Right kidney (tissue), 9 donors: ENCODE results near the gene MAP3K6.
A peak's percentile ranks its signal among the peaks of the same experiment; 100 is the strongest.
"Not testable (repeated sequence)": the region's sequence is repeated elsewhere in the genome, so short reads cannot be mapped to it uniquely, and the experiment has no call there.

Experiments used
- DNase-seq: peaks from one replicate; pipeline ENCODE4 v3.0.0-alpha.2; 2016
- long read RNA-seq, 8 donors: transcript quantifications; one replicate each; lab custom pipeline, GENCODE V29; 2026

The MAP3K6 gene
- long read RNA-seq, donor 1, partial matches to known transcripts, result 0 of 1 reads
- long read RNA-seq, donor 1, other reads (novel, unspliced or antisense), result 0 of 1 reads
- long read RNA-seq, donor 2, result 0 reads
- long read RNA-seq, donor 3, partial matches to known transcripts, result 0 of 1 reads
- long read RNA-seq, donor 3, other reads (novel, unspliced or antisense), result 0 of 1 reads
- long read RNA-seq, donor 4, result 0 reads
- long read RNA-seq, donor 5, partial matches to known transcripts, result 0 of 1 reads
- long read RNA-seq, donor 5, other reads (novel, unspliced or antisense), result 0 of 1 reads
- long read RNA-seq, donor 6, result 0 reads
- long read RNA-seq, donor 7, partial matches to known transcripts, result 0 of 1 reads
- long read RNA-seq, donor 7, other reads (novel, unspliced or antisense), result 0 of 1 reads
- long read RNA-seq, donor 8, result 0 reads

GRCh38 chr1:27366411-27367159 is at the start of gene MAP3K6:
TSS of gene MAP3K6 (minus strand) at chr1:27366961. CDS start at chr1:27366597, 364 bp downstream.
- peak; percentile 80 for DNase-seq

DNA sequence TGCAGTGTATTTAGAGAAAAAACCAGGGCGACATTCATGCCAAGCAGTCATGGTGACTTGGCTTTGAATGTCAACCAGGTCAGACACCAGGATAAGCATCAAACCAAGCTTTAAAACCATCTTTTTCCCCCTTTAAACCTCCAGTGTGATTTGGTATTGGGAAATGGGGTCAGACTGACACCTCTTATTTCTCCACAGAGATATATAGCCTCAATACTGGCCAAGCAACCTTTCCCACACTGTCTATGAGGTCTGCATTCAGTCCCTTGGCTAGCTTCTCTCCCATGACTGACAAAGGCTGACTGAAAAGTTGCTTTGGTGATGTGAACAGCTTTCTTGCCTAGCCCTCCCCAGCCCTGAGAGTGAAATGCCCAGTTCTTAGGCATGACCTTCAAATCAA is 47.3 kb upstream of the MAP3K6 start:
- no peak for DNase-seq

- DNase-seq, result no peak
Measured at GRCh38 chr1:27413004-27413403, 46.2 kb upstream of the MAP3K6 start.

GRCh38 chr1:27412502-27412901 is 45.7 kb upstream of the MAP3K6 start:
- no peak for DNase-seq

DNA sequence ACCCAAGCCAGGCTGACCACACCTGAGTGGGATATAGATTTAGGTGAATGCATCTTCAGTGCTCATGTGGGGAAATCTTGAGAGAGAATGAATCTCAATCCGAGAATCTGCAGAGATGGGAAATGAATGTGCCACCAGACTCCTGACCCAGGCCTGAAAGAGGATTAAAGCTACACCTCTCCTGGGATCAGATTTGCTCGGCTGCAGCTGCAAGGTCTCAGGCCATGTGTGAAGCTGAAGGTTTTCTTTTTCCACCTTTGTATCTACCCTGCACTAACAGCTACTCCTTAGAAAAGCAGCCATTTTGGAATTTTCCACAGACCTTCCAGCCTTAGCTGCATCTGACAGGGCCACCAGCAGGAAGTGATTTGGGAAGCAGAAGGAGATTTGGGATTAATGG is 43.9 kb upstream of the MAP3K6 start:
- DNase-seq, result no peak

DNA sequence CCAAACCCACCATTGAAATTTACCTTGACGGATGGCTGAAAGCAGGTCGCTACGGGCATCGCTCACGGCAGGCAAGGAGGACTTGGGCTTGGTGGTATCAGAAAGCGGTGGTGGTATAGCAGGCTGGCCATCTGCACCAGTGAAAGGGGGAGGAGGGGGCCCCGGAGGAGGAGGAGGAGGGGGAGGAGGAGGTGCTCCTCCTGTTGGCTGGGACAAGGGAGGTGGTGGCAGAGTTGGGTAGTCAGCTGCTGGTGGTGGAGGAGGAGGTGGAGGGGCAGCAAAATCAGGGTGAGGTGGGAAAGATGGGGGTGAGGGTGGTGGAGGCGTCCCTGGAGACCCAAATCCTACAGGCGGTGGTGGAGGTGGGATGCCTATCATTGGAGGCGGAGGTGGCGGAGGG is 42.9 kb upstream of the MAP3K6 start:
- DNase-seq, result no peak

DNA sequence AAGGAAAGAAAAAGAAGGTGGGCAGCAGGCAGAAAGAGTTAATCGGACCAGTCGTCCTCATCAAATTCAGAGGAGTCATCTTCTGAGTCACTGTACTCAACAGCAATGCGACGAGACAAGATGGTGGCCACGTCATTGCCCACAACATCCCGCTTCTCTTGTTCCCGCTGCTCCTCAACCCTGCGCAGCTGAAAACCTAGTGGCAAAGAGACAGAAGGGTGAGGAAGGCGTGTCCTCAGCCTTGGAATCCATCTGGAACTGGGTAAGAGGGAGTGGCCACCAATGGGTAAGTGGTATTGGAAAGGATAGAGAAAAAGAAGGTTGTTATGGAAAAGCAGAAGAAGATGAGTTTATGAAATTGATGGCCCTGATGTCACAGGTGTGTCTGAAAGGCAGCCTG is 41.4 kb upstream of the MAP3K6 start:
- DNase-seq, result no peak

DNA sequence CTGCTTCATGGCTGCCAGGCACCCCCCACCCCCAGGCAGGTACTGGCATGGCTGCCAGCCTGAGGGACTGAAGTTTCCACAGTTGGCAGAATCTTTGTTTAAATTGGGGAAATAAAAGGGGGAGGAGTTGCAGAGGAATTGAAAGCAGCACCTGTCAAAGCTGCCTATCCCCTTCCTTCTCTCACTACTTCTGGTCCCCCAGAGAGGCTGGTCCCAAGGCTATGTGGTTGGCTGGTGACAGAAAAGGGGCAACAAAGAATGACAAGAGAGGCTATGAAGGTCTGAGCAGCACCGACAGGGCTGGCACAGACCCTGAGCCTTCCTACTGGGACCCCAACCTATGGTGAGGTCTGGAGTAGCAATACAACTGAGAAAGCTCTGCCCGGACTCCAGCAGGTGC is 40.0 kb upstream of the MAP3K6 start:
- DNase-seq, result not testable (repeated sequence)

GRCh38 chr1:27406362-27406680 is 39.6 kb upstream of the MAP3K6 start:
- DNase-seq, result no peak

GRCh38 chr1:27405598-27406361 is 39.0 kb upstream of the MAP3K6 start:
- DNase-seq, result peak; percentile 42

GRCh38 chr1:27405074-27405473 is 38.3 kb upstream of the MAP3K6 start:
- peak; percentile 28 for DNase-seq

- no peak for DNase-seq
Measured at GRCh38 chr1:27403931-27404330, 37.2 kb upstream of the MAP3K6 start.

DNA sequence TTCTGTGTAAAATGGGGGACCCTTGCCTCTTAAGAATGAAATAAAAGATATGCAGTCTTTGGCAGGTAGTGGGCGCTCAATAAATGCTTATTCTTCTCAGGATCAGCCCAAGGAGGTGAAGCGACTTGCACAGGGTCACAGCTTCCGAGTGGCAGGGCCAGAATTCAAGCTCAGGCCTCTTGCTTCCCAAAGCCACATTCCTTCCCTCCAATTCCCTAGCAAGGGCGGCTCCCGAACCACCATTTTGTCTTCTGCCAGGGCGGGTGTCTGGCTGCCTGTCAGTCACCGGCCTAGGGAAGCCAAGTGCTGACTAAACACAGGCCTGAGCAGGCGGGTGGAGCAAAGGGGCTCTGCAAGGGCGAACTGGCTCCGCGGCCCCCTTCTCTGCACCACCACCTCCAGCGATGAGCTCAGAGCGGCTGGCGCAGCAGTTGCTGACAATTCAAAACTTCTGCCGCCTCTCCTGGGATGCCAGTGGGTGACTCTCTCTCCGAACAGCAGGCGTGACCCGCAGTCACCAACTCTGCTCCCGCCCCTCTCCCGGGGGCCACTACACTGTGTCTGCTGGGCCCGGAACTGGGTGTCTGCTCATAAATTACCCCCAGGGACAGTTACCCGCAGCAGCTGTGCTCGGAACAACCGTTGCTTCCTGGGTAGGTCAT is 36.4 kb upstream of the MAP3K6 start:
- DNase-seq, result peak; percentile 76

- peak; percentile 49 for DNase-seq
Measured at GRCh38 chr1:27402349-27402754, 35.6 kb upstream of the MAP3K6 start.

GRCh38 chr1:27400963-27401341 is 34.2 kb upstream of the MAP3K6 start:
- DNase-seq, result no peak

DNA sequence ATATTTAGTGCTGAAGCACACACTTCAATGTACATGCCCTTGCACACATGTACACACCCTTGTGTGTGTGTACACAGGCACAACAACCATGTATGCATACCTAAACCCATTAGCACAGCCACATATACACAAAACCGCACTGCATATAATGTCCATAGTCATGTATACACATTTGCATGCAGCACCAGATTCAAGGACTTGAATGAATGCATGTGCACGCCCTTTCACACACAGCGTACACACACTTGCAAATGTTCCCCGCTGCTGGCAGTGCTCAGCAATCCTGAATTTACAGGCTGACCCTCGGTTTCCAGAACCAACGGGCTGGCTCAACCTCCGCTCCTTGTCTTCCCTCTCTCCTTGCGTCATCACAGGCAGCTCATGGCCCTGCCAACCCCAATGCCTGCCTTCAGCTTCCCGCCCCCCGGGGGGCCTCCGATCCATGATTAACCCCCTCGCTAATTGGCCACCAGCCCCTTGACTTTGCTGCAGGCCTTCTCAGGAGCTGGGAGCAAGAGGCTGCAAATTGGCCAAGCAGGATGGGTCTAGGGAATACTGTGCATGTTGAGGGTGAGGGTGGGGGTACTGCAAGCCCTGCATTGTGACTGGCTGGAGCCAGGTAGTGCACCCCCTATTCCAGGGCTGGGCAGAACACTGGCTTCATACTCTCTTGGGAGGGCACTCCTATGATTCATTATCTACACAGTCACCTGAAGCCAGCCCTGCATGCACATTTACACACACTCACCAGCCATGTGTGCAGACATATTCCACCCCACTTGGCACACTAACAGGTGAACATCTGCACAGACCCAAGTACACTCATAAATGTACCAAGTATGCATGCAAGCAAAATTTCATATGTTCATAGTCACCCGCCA is 33.6 kb upstream of the MAP3K6 start:
- DNase-seq, result no peak

GRCh38 chr1:27399251-27400025 is 32.7 kb upstream of the MAP3K6 start:
- peak; percentile 58 for DNase-seq

GRCh38 chr1:27398405-27399149 is 31.8 kb upstream of the MAP3K6 start:
- DNase-seq, result no peak

- DNase-seq, result no peak
Measured at GRCh38 chr1:27397749-27398148, 31.0 kb upstream of the MAP3K6 start.

GRCh38 chr1:27397110-27397509 is 30.3 kb upstream of the MAP3K6 start:
- DNase-seq, result no peak
